AG10803 (cell line): ENCODE measurements around the gene RET.

Source experiments
- DNase-seq: peaks from one replicate; pipeline ENCODE4 v3.0.0; 2010; ENCODE audit warnings: low read depth
- H3K4me3 ChIP-seq: 2 replicates; pipeline ENCODE4 v1.5.1; 2011; ENCODE audit warnings: mild to moderate bottlenecking, low read length, control low read depth
- TF ChIP-seq, protein P1 (sequence below): conservative IDR thresholded peaks from 2 replicates; pipeline ENCODE4 v1.5.1; 2011; ENCODE audit warnings: mild to moderate bottlenecking, low read length, control low read depth, inconsistent platforms

The RET gene

DNA sequence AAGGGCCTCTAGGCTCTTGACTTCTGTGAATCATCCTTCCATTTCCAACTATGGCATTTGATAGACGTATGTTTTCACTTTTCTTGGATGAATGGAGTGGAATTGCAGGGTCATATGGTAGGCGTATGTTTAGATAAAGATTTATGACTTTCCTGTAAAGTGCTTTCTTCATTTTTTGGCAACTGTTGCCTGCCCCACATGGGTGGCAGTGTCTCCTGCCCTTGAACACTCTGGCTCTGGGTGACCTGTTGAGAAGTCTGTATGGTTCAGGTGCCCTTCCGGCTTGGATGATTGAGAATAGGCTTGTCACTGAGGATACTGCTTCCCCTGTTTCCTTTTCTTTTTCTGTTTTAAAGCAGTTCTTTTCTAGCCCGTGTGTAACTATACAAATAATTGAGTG, 23.1 kb downstream of the RET start:
- no peak for DNase-seq
- TF ChIP-seq, protein P1, sequence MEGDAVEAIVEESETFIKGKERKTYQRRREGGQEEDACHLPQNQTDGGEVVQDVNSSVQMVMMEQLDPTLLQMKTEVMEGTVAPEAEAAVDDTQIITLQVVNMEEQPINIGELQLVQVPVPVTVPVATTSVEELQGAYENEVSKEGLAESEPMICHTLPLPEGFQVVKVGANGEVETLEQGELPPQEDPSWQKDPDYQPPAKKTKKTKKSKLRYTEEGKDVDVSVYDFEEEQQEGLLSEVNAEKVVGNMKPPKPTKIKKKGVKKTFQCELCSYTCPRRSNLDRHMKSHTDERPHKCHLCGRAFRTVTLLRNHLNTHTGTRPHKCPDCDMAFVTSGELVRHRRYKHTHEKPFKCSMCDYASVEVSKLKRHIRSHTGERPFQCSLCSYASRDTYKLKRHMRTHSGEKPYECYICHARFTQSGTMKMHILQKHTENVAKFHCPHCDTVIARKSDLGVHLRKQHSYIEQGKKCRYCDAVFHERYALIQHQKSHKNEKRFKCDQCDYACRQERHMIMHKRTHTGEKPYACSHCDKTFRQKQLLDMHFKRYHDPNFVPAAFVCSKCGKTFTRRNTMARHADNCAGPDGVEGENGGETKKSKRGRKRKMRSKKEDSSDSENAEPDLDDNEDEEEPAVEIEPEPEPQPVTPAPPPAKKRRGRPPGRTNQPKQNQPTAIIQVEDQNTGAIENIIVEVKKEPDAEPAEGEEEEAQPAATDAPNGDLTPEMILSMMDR = no peak
- no peak overlapping the region for H3K4me3 ChIP-seq

DNA sequence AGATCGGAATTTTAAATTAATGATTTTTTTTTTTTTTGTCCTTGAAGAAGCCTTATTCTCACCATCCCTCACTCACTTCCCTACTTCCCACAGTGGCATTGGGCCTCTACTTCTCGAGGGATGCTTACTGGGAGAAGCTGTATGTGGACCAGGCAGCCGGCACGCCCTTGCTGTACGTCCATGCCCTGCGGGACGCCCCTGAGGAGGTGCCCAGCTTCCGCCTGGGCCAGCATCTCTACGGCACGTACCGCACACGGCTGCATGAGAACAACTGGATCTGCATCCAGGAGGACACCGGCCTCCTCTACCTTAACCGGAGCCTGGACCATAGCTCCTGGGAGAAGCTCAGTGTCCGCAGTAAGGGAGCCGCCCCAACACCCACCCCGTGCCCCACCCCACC, 23.5 kb downstream of the RET start:
- TF ChIP-seq, protein P1 = no peak
- no peak for DNase-seq
- no peak overlapping the region for H3K4me3 ChIP-seq

DNA sequence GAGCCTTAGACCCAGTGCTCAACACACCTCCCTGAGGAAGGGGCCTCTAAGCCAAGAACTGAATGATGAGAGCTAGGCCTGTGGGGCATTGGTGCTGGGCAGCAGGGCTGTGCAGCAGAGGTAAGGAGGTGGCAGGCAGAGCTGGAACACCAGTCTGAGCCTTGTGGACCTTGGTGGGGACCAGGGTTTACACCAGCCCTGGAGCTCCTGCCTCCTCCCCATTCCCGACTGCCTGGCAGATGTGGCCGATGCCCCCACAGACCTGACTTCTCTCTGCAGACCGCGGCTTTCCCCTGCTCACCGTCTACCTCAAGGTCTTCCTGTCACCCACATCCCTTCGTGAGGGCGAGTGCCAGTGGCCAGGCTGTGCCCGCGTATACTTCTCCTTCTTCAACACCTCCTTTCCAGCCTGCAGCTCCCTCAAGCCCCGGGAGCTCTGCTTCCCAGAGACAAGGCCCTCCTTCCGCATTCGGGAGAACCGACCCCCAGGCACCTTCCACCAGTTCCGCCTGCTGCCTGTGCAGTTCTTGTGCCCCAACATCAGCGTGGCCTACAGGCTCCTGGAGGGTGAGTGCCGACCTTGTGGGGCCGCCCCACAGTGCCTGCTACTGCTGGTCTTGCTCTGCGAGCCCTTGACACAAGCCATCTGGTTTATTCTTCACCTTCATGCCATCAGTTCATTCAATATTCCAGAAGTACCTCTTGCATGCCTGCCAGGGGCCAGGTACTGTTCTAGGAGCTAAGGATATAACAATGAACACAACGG, 25.4 kb downstream of the RET start:
- TF ChIP-seq, protein P1 = no peak
- H3K4me3 ChIP-seq = no peak overlapping the region
- DNase-seq = no peak

- peak; percentile 67 for DNase-seq
- H3K4me3 ChIP-seq = peak overlapping the region; percentile 60
- TF ChIP-seq, protein P1 = peak; percentile 65
These were observed 28.5 kb downstream of the RET start for GRCh38 chr10:43105102-43105955.

DNA sequence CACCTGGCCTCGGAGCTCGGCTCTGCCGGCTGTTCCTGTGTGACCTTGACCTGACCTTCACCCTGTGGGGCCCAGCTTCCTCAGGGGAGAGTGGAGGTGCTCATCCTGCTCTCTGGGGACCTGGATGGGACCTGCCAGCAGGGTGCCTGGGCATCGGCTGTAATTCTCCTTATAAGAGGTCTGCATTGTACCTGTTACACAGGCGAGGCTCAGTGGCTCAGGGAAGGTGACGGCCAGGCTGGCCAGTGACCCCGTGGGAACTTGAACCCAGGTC, 29.0 kb downstream of the RET start:
- TF ChIP-seq, protein P1 = no peak

GRCh38 chr10:43106256-43107091, 29.6 kb downstream of the RET start:
- DNase-seq = no peak
- TF ChIP-seq, protein P1 = no peak
- H3K4me3 ChIP-seq = no peak overlapping the region

More for the DNA sequence above, 29.0 kb downstream of the RET start:
- H3K4me3 ChIP-seq = no peak overlapping the region
- no peak for DNase-seq
